Mammary epithelial cell (primary cell): ENCODE data around the gene KCNA4.

Source experiments
- EZH2 ChIP-seq: IDR thresholded peaks from 2 replicates; pipeline ENCODE4 v1.6.1; 2012; ENCODE audit warnings: low read length, inconsistent platforms, borderline replicate concordance
- TF ChIP-seq, protein P1 (sequence below), 2 donors: IDR thresholded peaks in 1 of 2; conservative IDR thresholded peaks in 1 of 2; 2 replicates each; pipeline ENCODE4 v1.5.1; 2011 to 2012; ENCODE audit warnings: inconsistent platforms in 2 of 2, low read length in 2 of 2, mild to moderate bottlenecking in 2 of 2, control low read depth in 1 of 2, low read depth in 1 of 2; ENCODE audit not compliant: insufficient read depth in 1 of 2; ENCODE audit errors: extremely low read depth in 1 of 2

DNA sequence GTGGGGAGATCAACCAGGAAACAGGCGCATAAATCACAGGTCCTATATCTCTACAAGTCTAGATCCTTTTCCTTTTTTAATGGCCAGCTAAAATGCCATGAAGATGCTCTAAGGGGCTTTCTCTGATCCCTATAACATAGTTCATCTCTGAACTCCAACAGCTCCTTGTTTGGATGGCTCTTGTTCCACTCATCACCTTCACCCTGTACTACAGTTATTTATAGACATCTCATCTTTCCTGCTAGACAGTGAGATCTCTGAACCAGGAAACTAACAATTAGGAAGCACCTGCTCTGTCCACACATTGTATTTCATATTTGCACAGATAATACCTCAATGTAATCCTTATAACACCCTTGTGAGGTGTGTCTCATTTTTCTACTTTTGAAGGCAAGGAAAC is 31.6 kb downstream of the KCNA4 start:
- no peak for TF ChIP-seq EZH2
- TF ChIP-seq, protein P1, sequence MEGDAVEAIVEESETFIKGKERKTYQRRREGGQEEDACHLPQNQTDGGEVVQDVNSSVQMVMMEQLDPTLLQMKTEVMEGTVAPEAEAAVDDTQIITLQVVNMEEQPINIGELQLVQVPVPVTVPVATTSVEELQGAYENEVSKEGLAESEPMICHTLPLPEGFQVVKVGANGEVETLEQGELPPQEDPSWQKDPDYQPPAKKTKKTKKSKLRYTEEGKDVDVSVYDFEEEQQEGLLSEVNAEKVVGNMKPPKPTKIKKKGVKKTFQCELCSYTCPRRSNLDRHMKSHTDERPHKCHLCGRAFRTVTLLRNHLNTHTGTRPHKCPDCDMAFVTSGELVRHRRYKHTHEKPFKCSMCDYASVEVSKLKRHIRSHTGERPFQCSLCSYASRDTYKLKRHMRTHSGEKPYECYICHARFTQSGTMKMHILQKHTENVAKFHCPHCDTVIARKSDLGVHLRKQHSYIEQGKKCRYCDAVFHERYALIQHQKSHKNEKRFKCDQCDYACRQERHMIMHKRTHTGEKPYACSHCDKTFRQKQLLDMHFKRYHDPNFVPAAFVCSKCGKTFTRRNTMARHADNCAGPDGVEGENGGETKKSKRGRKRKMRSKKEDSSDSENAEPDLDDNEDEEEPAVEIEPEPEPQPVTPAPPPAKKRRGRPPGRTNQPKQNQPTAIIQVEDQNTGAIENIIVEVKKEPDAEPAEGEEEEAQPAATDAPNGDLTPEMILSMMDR (conservative IDR thresholded peaks at IDR 0.05 in 1 of 2, IDR thresholded peaks at IDR 0.05 in 1 of 2; ENCODE audit: extremely low read depth in 1 of 2, insufficient read depth in 1 of 2, low read depth in 1 of 2, low read length in 2 of 2) = no peak
